WTC11 (cell line): Measurements from ENCODE around the gene MLYCD. TPM values are rescaled to one million over a fixed set of nuclear protein-coding genes. Genes with fewer than 3 reads are reported as not detected.

ENCODE experiments used
- ATAC-seq: fragments of 200-7000 bp; cut with Tn5 transposase; 2 replicates; pipeline ENCODE4 v1.10.0; 2021; ENCODE audit warnings: mild to moderate bottlenecking, moderate library complexity
- CTCF ChIA-PET: fragments of 300-600 bp; sonication (Branson Sonifier 250); formaldehyde crosslinking; loops from one replicate; lab custom pipeline; 2021; ENCODE audit warnings: antibody characterized with exemption; lab: Charles Lee
- POLR2A ChIA-PET: fragments of 350-600 bp; sonication (Branson Sonifier 250); formaldehyde crosslinking; loops from one replicate; lab custom pipeline; 2021; ENCODE audit warnings: antibody characterized with exemption; lab: Charles Lee
- DNase-seq: peaks from one replicate; pipeline ENCODE4 v3.0.0; 2021; ENCODE audit warnings: low spot score
- H3K27ac Mint-ChIP-seq: 2 replicates; pipeline ENCODE4 v1.8.0; 2021; ENCODE audit warnings: mixed read lengths
- H3K27me3 Mint-ChIP-seq: 2 replicates; pipeline ENCODE4 v1.8.0; 2021; ENCODE audit warnings: low read depth, mild to moderate bottlenecking, moderate library complexity, mixed read lengths
- H3K36me3 Mint-ChIP-seq: 2 replicates; pipeline ENCODE4 v1.8.0; 2021; ENCODE audit warnings: mixed read lengths
- H3K4me1 Mint-ChIP-seq: 2 replicates; pipeline ENCODE4 v1.8.0; 2022; ENCODE audit warnings: mixed read lengths
- H3K4me3 Mint-ChIP-seq: 2 replicates; pipeline ENCODE4 v1.8.0; 2021; ENCODE audit warnings: mild to moderate bottlenecking, moderate library complexity, mixed read lengths
- H3K9me3 Mint-ChIP-seq: 2 replicates; pipeline ENCODE4 v1.8.0; 2021; ENCODE audit warnings: mixed read lengths
- ARID4B ChIP-seq: sonication (generic); formaldehyde crosslinking; IDR thresholded peaks from 2 replicates; pipeline ENCODE4 v1.8.0; 2023; ENCODE audit warnings: missing genetic modification reagents, mild to moderate bottlenecking, borderline replicate concordance
- CREB1 ChIP-seq: sonication (generic); formaldehyde crosslinking; IDR thresholded peaks from 2 replicates; pipeline ENCODE4 v1.8.0; 2023; ENCODE audit warnings: mild to moderate bottlenecking, missing genetic modification reagents
- E2F4 ChIP-seq: sonication (generic); formaldehyde crosslinking; IDR thresholded peaks from 2 replicates; pipeline ENCODE4 v1.8.1; 2022; ENCODE audit warnings: low read depth, mild to moderate bottlenecking, moderate library complexity, missing genetic modification reagents, borderline replicate concordance
- FOXJ3 ChIP-seq: sonication (generic); formaldehyde crosslinking; IDR thresholded peaks from 2 replicates; pipeline ENCODE4 v1.9.0; 2021; ENCODE audit warnings: missing genetic modification reagents, mild to moderate bottlenecking, borderline replicate concordance
- GRHL2 ChIP-seq: fragments of 250-450 bp; sonication (Bioruptor Pico); IDR thresholded peaks from 2 replicates; pipeline ENCODE4 v1.8.0; 2022; ENCODE audit warnings: mild to moderate bottlenecking, moderate library complexity; ENCODE audit not compliant: insufficient replicate concordance, severe bottlenecking
- HMGA2 ChIP-seq: fragments of 250-450 bp; sonication (Bioruptor Pico); IDR thresholded peaks from 2 replicates; pipeline ENCODE4 v1.4.0; 2021; ENCODE audit warnings: mild to moderate bottlenecking, moderate library complexity
- JUN ChIP-seq: sonication (generic); formaldehyde crosslinking; IDR thresholded peaks from 2 replicates; pipeline ENCODE4 v1.8.0; 2023; ENCODE audit warnings: mild to moderate bottlenecking, missing genetic modification reagents
- MLX ChIP-seq: sonication (generic); formaldehyde crosslinking; IDR thresholded peaks from 2 replicates; pipeline ENCODE4 v1.8.1; 2023; ENCODE audit warnings: mild to moderate bottlenecking, missing genetic modification reagents, moderate library complexity
- TEAD4 ChIP-seq: sonication (generic); formaldehyde crosslinking; IDR thresholded peaks from 2 replicates; pipeline ENCODE4 v1.8.0; 2022; ENCODE audit warnings: mild to moderate bottlenecking, missing genetic modification reagents
- USF2 ChIP-seq: sonication (generic); formaldehyde crosslinking; IDR thresholded peaks from 2 replicates; pipeline ENCODE4 v1.8.1; 2023; ENCODE audit warnings: mild to moderate bottlenecking, missing genetic modification reagents, moderate library complexity
- ZBTB21 ChIP-seq: sonication (generic); formaldehyde crosslinking; IDR thresholded peaks from 2 replicates; pipeline ENCODE4 v1.8.1; 2023; ENCODE audit warnings: mild to moderate bottlenecking, missing genetic modification reagents, borderline replicate concordance
- ZNF121 ChIP-seq: sonication (generic); formaldehyde crosslinking; IDR thresholded peaks from 2 replicates; pipeline ENCODE4 v1.8.0; 2023; ENCODE audit warnings: missing genetic modification reagents
- ZNF281 ChIP-seq: sonication (generic); formaldehyde crosslinking; IDR thresholded peaks from 2 replicates; pipeline ENCODE4 v1.8.0; 2023; ENCODE audit warnings: mild to moderate bottlenecking, missing genetic modification reagents
- ZNF425 ChIP-seq: fragments of 250-450 bp; sonication (Bioruptor Pico); conservative IDR thresholded peaks from 2 replicates; pipeline ENCODE4 v1.9.0; 2021; ENCODE audit warnings: mild to moderate bottlenecking
- total RNA-seq: library from RNA; stranded (reverse); gene quantifications from 3 replicates; pipeline ENCODE4 v1.2.3, GENCODE V29; 2021

The MLYCD gene
- total RNA-seq, 1 experiment from 2014 or later, result 6.3 TPM

- Mint-ChIP-seq H3K27ac (peak overlapping the region; percentile 63; the same call in 1 of the 2 replicates), H3K4me3 (no peak overlapping the region), H3K9me3 (peaks cover 44% of the 10 kb centered on the region), H3K27me3 (no peaks in the 10 kb centered on the region; the same call in 1 of the 2 replicates), H3K36me3 (peaks cover 79% of the 10 kb centered on the region), H3K4me1 (no peaks in the 10 kb centered on the region)
- DNase-seq (no peak), ATAC-seq (no peak)
- ChIA-PET CTCF (no interaction called here), POLR2A (no interaction called here)
- TF ChIP-seq TEAD4 (CRISPR knock-in tag) (no peak), ARID4B (no peak), FOXJ3 (CRISPR knock-in tag) (no peak), MLX (no peak), USF2 (no peak)
These were observed 18.5 kb downstream of the MLYCD start for GRCh38 chr16:83917152-83918120.

- DNase-seq, result no peak
- peaks cover 42% of the 10 kb centered on the region for H3K9me3 Mint-ChIP-seq
- ChIA-PET CTCF (no interaction called here), POLR2A (no interaction called here)
- H3K4me3 Mint-ChIP-seq, result no peak overlapping the region
- no peak for ATAC-seq
- peaks cover 2% of the 10 kb centered on the region for H3K27me3 Mint-ChIP-seq
- TF ChIP-seq ZNF425 (CRISPR knock-in tag), result no peak
- H3K27ac Mint-ChIP-seq, result no peak overlapping the region
- H3K4me1 Mint-ChIP-seq, result peaks cover 13% of the 10 kb centered on the region
- H3K36me3 Mint-ChIP-seq, result peaks cover 54% of the 10 kb centered on the region
These were observed 22.1 kb downstream of the MLYCD start for GRCh38 chr16:83920894-83921491.

GRCh38 chr16:83923581-83924365, 24.9 kb downstream of the MLYCD start:
- ChIA-PET CTCF (interaction anchor here (0.5 to 1.8 kb wide), 6 partner anchors 18 to 371 kb away, joined by 4 read pairs; partner anchors contain the start of gene MLYCD), POLR2A (no interaction called here)
- DNase-seq (no peak), ATAC-seq (no peak)
- peaks cover 26% of the 10 kb centered on the region for H3K4me1 Mint-ChIP-seq
- H3K36me3 Mint-ChIP-seq, result peaks cover 26% of the 10 kb centered on the region
- peaks cover 2% of the 10 kb centered on the region; the same call in 1 of the 2 replicates for H3K27me3 Mint-ChIP-seq
- H3K9me3 Mint-ChIP-seq, result peaks cover 18% of the 10 kb centered on the region
- no peak overlapping the region for H3K4me3 Mint-ChIP-seq
- no peak overlapping the region; the same call in 1 of the 2 replicates for H3K27ac Mint-ChIP-seq
- TF ChIP-seq GRHL2 (no peak), E2F4 (CRISPR knock-in tag) (no peak), ZNF281 (CRISPR knock-in tag) (no peak), HMGA2 (no peak), ZNF121 (CRISPR knock-in tag) (no peak), JUN (CRISPR knock-in tag) (no peak), ZBTB21 (CRISPR knock-in tag) (no peak), CREB1 (no peak)
